Left ventricle myocardium inferior (tissue), 1 donor: Measurements from ENCODE around the gene KCNMA1. TPM values are rescaled to one million over a fixed set of nuclear protein-coding genes. Genes with fewer than 3 reads are reported as not detected.
A peak's percentile ranks its signal among the peaks of the same experiment; 100 is the strongest.
"Not testable (repeated sequence)": the region's sequence is repeated elsewhere in the genome, so short reads cannot be mapped to it uniquely, and the experiment has no call there.

ENCODE experiments used
- DNase-seq: peaks from one replicate; pipeline ENCODE4 v3.0.0-alpha.2; 2020
- H3K27ac ChIP-seq: fragments of 200-600 bp; replicated peaks from 2 replicates; pipeline ENCODE4 v1.8.0; 2021
- H3K27me3 ChIP-seq: fragments of 200-600 bp; 2 replicates; pipeline ENCODE4 v1.8.0; 2021; ENCODE audit warnings: low read depth
- H3K36me3 ChIP-seq: fragments of 200-600 bp; 2 replicates; pipeline ENCODE4 v1.8.0; 2021
- H3K4me1 ChIP-seq: fragments of 200-600 bp; 2 replicates; pipeline ENCODE4 v1.8.0; 2021
- H3K4me3 ChIP-seq: fragments of 200-600 bp; 2 replicates; pipeline ENCODE4 v1.8.0; 2021; ENCODE audit warnings: mild to moderate bottlenecking, moderate library complexity
- H3K9me3 ChIP-seq: fragments of 200-600 bp; replicated peaks from 2 replicates; pipeline ENCODE4 v1.8.0; 2021
- CTCF ChIP-seq: fragments of 200-600 bp; IDR thresholded peaks from 2 replicates; pipeline ENCODE4 v1.8.0; 2021; ENCODE audit warnings: antibody characterized with exemption, mild to moderate bottlenecking, borderline replicate concordance
- intact Hi-C: fragments of 100-400 bp; cut with micrococcal nuclease; formaldehyde crosslinking; loops from one replicate; pipeline ENCODE4 v1.11.0; 2022
- long read RNA-seq: library from polyadenylated mRNA; unstranded; transcript quantifications from one replicate; pipeline ENCODE4 v2.0.0, GENCODE V29; 2021
- total RNA-seq: library from RNA; stranded (reverse); fragmentation: NEBNext Ultra II Directional; extraction: Animal tissue kit (Norgen Biotek cat#: 25700); gene quantifications from one replicate; pipeline ENCODE4 v1.2.1, GENCODE V29; 2021
- donor health status: DM: no; HTN: yes; CAD: no; lungs with severe emphysema.

KCNMA1 gene
- total RNA-seq: 1.8 TPM
- long read RNA-seq, partial matches to known transcripts: 0 of 5 reads
- long read RNA-seq, other reads (novel, unspliced or antisense): 4 of 5 reads

- TF ChIP-seq CTCF: no peak
- Histone ChIP-seq H3K4me1 (peaks cover 13% of the 10 kb centered on the region), H3K4me3 (peak within 1 kb of the TSS; percentile 64), H3K36me3 (no peaks in the 10 kb centered on the region), H3K27me3 (peaks cover 98% of the 10 kb centered on the region), H3K27ac (no peak within 1 kb of the TSS), H3K9me3 (no peaks in the 10 kb centered on the region)
- intact Hi-C loops: no loop called here
- DNase-seq: no peak
These were observed at the start of gene KCNMA1 for GRCh38 chr10:77637532-77638320. TSS of gene KCNMA1 (minus strand) at chr10:77637808.

GRCh38 chr10:77686650-77687417, 49.2 kb upstream of the KCNMA1 start:
- Histone ChIP-seq H3K27ac (no peak overlapping the region), H3K4me3 (no peak overlapping the region), H3K4me1 (no peaks in the 10 kb centered on the region), H3K9me3 (no peaks in the 10 kb centered on the region), H3K27me3 (peaks cover 87% of the 10 kb centered on the region), H3K36me3 (no peaks in the 10 kb centered on the region)
- TF ChIP-seq CTCF: no peak
- intact Hi-C loops: no loop called here
- DNase-seq: no peak

- intact Hi-C loops: no loop called here
- Histone ChIP-seq H3K4me3 (no peak overlapping the region), H3K27me3 (peaks cover 88% of the 10 kb centered on the region), H3K27ac (no peak overlapping the region), H3K4me1 (no peaks in the 10 kb centered on the region), H3K9me3 (no peaks in the 10 kb centered on the region), H3K36me3 (no peaks in the 10 kb centered on the region)
- no peak for TF ChIP-seq CTCF
- DNase-seq: no peak
These were observed 48.5 kb upstream of the KCNMA1 start for GRCh38 chr10:77686096-77686495.

- peaks cover 91% of the 10 kb centered on the region for H3K27me3 ChIP-seq
These were observed 47.8 kb upstream of the KCNMA1 start for GRCh38 chr10:77685432-77685831.

GRCh38 chr10:77683088-77683432, 45.5 kb upstream of the KCNMA1 start:
- DNase-seq, intact Hi-C loops, H3K9me3 ChIP-seq, H3K4me3 ChIP-seq, H3K36me3 ChIP-seq, H3K27ac ChIP-seq, H3K4me1 ChIP-seq: not testable (repeated sequence)
- peaks cover 85% of the 10 kb centered on the region for H3K27me3 ChIP-seq

More at GRCh38 chr10:77685432-77685831, 47.8 kb upstream of the KCNMA1 start:
- Histone ChIP-seq H3K36me3 (no peaks in the 10 kb centered on the region), H3K4me1 (no peaks in the 10 kb centered on the region), H3K4me3 (no peak overlapping the region), H3K27ac (no peak overlapping the region), H3K9me3 (no peaks in the 10 kb centered on the region)
- no peak for TF ChIP-seq CTCF
- intact Hi-C loops: no loop called here
- DNase-seq: no peak
